Measurements from ENCODE around the gene ARF1.

DNA sequence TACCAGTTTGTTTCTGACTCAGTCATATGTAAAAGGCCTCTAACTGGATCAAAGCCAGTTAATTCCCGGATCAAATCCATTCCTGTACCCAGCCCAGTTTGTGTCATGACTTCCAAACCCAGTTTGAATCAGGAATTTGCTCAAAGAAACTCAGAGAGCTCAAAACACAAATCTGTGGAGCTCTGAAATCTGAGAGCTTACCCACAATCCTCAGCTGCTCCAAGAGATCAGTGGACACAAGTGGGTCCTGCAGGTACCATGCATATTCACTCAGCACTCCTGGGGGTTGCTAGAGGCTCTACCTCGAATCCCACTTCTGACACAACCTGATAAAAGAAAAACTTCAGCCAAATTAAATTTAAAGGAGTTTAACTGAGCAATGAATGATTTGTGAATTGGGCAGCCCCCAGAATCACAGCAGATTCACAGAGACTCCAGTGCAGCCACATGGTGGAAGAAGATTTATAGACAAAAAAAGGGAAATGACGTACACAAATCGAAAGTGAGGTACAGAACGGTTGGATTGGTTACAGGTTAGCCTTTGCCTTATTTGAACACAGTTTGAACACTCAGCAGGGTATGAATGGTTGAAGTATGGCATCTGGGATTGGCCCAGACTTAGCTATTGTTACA is 38.5 kb downstream of the ARF1 start:
- TF ChIP-seq, protein P1, sequence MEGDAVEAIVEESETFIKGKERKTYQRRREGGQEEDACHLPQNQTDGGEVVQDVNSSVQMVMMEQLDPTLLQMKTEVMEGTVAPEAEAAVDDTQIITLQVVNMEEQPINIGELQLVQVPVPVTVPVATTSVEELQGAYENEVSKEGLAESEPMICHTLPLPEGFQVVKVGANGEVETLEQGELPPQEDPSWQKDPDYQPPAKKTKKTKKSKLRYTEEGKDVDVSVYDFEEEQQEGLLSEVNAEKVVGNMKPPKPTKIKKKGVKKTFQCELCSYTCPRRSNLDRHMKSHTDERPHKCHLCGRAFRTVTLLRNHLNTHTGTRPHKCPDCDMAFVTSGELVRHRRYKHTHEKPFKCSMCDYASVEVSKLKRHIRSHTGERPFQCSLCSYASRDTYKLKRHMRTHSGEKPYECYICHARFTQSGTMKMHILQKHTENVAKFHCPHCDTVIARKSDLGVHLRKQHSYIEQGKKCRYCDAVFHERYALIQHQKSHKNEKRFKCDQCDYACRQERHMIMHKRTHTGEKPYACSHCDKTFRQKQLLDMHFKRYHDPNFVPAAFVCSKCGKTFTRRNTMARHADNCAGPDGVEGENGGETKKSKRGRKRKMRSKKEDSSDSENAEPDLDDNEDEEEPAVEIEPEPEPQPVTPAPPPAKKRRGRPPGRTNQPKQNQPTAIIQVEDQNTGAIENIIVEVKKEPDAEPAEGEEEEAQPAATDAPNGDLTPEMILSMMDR (conservative IDR thresholded peaks at IDR 0.05) = no peak
- TF ChIP-seq EZH2 (IDR thresholded peaks at IDR 0.05; ENCODE audit: low read depth) = no peak

All from PC-9 (cell line).